Osteocyte (in vitro differentiated cells): ENCODE data around the gene FGGY. TPM values are rescaled to one million over a fixed set of nuclear protein-coding genes. Genes with fewer than 3 reads are reported as not detected.

Source experiments
- DNase-seq: peaks from one replicate; pipeline ENCODE4 v3.0.0; 2021; ENCODE audit warnings: mixed read lengths; ENCODE audit not compliant: unreplicated experiment; ENCODE audit errors: extremely low spot score
- H3K27ac Mint-ChIP-seq: one replicate; pipeline ENCODE4 v1.8.0; 2021; ENCODE audit warnings: mild to moderate bottlenecking, mixed read lengths; ENCODE audit not compliant: unreplicated experiment
- H3K27me3 Mint-ChIP-seq: one replicate; pipeline ENCODE4 v1.8.0; 2021; ENCODE audit warnings: mixed read lengths; ENCODE audit not compliant: unreplicated experiment
- H3K36me3 Mint-ChIP-seq: one replicate; pipeline ENCODE4 v1.8.0; 2021; ENCODE audit warnings: mixed read lengths; ENCODE audit not compliant: unreplicated experiment
- H3K4me1 Mint-ChIP-seq: one replicate; pipeline ENCODE4 v1.8.0; 2021; ENCODE audit warnings: mixed read lengths; ENCODE audit not compliant: unreplicated experiment
- H3K4me3 Mint-ChIP-seq: one replicate; pipeline ENCODE4 v1.8.0; 2021; ENCODE audit warnings: mild to moderate bottlenecking, moderate library complexity, mixed read lengths; ENCODE audit not compliant: unreplicated experiment
- H3K9me3 Mint-ChIP-seq: one replicate; pipeline ENCODE4 v1.8.0; 2021; ENCODE audit warnings: mixed read lengths; ENCODE audit not compliant: unreplicated experiment
- CTCF ChIP-seq: fragments of 200-600 bp; sonication (generic); IDR thresholded peaks from 2 replicates; pipeline ENCODE4 v1.5.0; 2021; ENCODE audit warnings: antibody characterized with exemption, mild to moderate bottlenecking, moderate library complexity
- total RNA-seq: library from RNA; stranded (reverse); gene quantifications from 2 replicates; pipeline ENCODE4 v1.2.1, GENCODE V29; 2021

The FGGY gene
- total RNA-seq, 1 donor from 2014 or later: 9.1 TPM

- peaks cover 46% of the 10 kb centered on the region for H3K4me1 Mint-ChIP-seq
- no peak for DNase-seq
- TF ChIP-seq CTCF: no peak
- no peak overlapping the region for H3K4me3 Mint-ChIP-seq
- peak overlapping the region; percentile 50 for H3K27ac Mint-ChIP-seq
- peaks cover 7% of the 10 kb centered on the region for H3K9me3 Mint-ChIP-seq
- no peaks in the 10 kb centered on the region for H3K36me3 Mint-ChIP-seq
- no peaks in the 10 kb centered on the region for H3K27me3 Mint-ChIP-seq
Observed at GRCh38 chr1:59673573-59674450, 376.9 kb downstream of the FGGY start.

DNA sequence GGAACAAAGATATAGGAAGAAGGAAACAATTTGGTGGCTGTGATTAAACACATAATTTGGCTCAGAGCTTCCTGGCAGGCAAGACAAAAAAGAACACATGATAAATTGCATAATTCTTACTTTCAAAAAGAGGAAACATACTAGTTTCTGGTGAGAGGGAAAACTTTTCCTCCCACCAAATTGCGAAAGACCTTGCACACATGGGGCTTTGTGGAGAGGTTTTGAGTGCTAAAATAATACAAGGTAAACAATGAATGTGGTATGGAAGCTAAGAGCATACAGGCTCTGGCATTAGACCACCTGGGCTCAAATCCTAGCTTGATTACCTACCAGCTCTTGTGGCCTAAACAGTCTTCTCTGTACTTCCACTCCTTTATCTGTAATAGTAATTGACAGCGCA is 377.7 kb downstream of the FGGY start:
- no peaks in the 10 kb centered on the region for H3K36me3 Mint-ChIP-seq
- H3K9me3 Mint-ChIP-seq: peaks cover 7% of the 10 kb centered on the region
- no peak for DNase-seq
- H3K27me3 Mint-ChIP-seq: no peaks in the 10 kb centered on the region
- H3K4me3 Mint-ChIP-seq: no peak overlapping the region
- peak overlapping the region; percentile 50 for H3K27ac Mint-ChIP-seq
- peaks cover 45% of the 10 kb centered on the region for H3K4me1 Mint-ChIP-seq
- no peak for TF ChIP-seq CTCF

GRCh38 chr1:59675936-59676335 is 379.0 kb downstream of the FGGY start:
- H3K27me3 Mint-ChIP-seq: no peaks in the 10 kb centered on the region
- H3K4me3 Mint-ChIP-seq: no peak overlapping the region
- DNase-seq: no peak
- no peaks in the 10 kb centered on the region for H3K36me3 Mint-ChIP-seq
- no peak for TF ChIP-seq CTCF
- H3K4me1 Mint-ChIP-seq: peaks cover 32% of the 10 kb centered on the region
- peaks cover 7% of the 10 kb centered on the region for H3K9me3 Mint-ChIP-seq
- no peak overlapping the region for H3K27ac Mint-ChIP-seq

DNA sequence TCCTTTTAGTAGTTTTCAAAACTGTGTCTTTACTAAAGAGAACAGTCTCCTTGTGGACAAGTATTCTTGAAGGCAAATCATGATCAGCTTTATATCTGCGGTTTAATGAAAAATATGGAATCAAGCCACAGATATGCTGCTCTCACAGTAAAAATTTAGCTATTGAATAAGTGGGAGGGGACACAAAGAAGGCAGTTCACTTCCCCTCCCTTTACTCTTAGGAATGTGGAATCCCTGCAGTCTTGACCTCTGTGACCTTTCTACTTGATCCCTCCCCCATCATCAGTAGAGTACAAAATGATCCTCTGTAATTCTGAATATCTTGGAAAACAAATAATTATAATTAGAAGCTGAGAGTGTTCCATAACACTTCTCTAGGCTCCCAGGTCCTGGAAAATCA is 381.1 kb downstream of the FGGY start:
- peak overlapping the region; percentile 65 for H3K27ac Mint-ChIP-seq
- H3K4me3 Mint-ChIP-seq: no peak overlapping the region
- no peaks in the 10 kb centered on the region for H3K27me3 Mint-ChIP-seq
- peaks cover 3% of the 10 kb centered on the region for H3K9me3 Mint-ChIP-seq
- peaks cover 27% of the 10 kb centered on the region for H3K4me1 Mint-ChIP-seq
- no peak for TF ChIP-seq CTCF
- no peaks in the 10 kb centered on the region for H3K36me3 Mint-ChIP-seq
- no peak for DNase-seq

DNA sequence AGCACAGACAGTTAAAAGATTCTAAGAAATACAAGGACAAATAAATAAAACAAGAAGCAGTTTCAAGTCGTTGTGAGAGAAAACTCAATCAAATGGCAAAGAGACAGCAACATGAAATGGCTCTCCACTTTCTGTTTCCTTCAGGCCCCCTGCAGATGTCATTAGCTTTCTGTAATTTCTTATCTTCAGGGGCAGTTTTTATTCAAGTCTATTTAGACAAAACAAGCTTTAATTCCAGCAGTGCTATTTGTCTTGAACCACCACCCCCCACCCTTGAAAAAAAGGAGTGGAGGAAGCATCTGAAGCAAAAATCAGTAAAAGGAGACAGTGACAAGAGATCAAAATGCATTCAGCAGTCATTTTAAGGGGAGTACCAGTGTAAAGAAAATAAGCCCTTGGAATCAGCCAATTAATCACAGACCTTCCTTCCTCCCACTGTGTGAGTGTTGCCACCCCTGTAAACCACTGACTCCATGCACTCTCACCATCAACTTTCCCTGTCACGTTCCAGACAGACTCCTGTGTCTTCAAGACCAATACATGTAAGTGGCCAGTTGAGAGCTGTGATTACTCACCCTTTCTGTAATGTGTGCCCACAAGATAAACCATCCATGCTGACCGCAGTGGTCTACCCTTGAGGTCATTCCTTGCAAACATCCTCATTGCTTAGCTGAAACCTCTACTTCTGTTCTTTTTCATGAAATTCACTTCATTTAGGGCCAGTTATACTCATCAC is 381.8 kb downstream of the FGGY start:
- H3K27me3 Mint-ChIP-seq: no peaks in the 10 kb centered on the region
- peak overlapping the region; percentile 65 for H3K27ac Mint-ChIP-seq
- peaks cover 25% of the 10 kb centered on the region for H3K4me1 Mint-ChIP-seq
- no peak for DNase-seq
- no peaks in the 10 kb centered on the region for H3K36me3 Mint-ChIP-seq
- TF ChIP-seq CTCF: no peak
- no peak overlapping the region for H3K4me3 Mint-ChIP-seq
- H3K9me3 Mint-ChIP-seq: no peaks in the 10 kb centered on the region
